H1 (cell line): ENCODE data around the gene KIF26B. TPM values are rescaled to one million over a fixed set of nuclear protein-coding genes. Genes with fewer than 3 reads are reported as not detected.

Experiments used
- CTCF ChIA-PET: fragments of 300-600 bp; sonication (Branson Sonifier 250); formaldehyde crosslinking; loops from one replicate; lab custom pipeline; 2021; ENCODE audit not compliant: partially characterized antibody; lab: Charles Lee
- POLR2A ChIA-PET: fragments of 300-600 bp; sonication (Branson Sonifier 250); formaldehyde crosslinking; loops from one replicate; lab custom pipeline; 2021; ENCODE audit warnings: inconsistent platforms; ENCODE audit not compliant: partially characterized antibody; lab: Charles Lee
- DNase-seq, 2 experiments: peaks; one replicate each; pipeline versions ENCODE4 v3.0.0 to v3.0.0-alpha.2; 2010 to 2022; ENCODE audit warnings: low spot score in 2 of 2, low read depth in 1 of 2, mixed read lengths in 1 of 2
- FAIRE-seq: peaks from 2 replicates; lab custom pipeline; 2011; peaks lifted over from hg19 to GRCh38; lab: Jason Lieb, UNC
- H2AFZ ChIP-seq: 2 replicates; pipeline ENCODE4 v1.8.1; 2012; ENCODE audit warnings: low read length, inconsistent platforms
- H2AK5ac ChIP-seq: 2 replicates; pipeline ENCODE4 v1.6.1; 2013; ENCODE audit warnings: low read depth, low read length
- H2BK120ac ChIP-seq: replicated peaks from 2 replicates; pipeline ENCODE3; 2013; ENCODE audit warnings: low read depth, low read length, inconsistent platforms
- H2BK12ac ChIP-seq: 2 replicates; pipeline ENCODE4 v1.6.1; 2013; ENCODE audit warnings: low read depth, low read length
- H2BK15ac ChIP-seq: 2 replicates; pipeline ENCODE4 v1.6.1; 2013; ENCODE audit warnings: low read length
- H2BK20ac ChIP-seq: 2 replicates; pipeline ENCODE4 v1.6.1; 2013; ENCODE audit warnings: low read length
- H2BK5ac ChIP-seq: 2 replicates; pipeline ENCODE4 v1.6.1; 2013; ENCODE audit warnings: low read depth, low read length
- H3K14ac ChIP-seq: 2 replicates; pipeline ENCODE4 v1.6.1; 2013; ENCODE audit warnings: inconsistent platforms; ENCODE audit not compliant: insufficient read length
- H3K18ac ChIP-seq: 2 replicates; pipeline ENCODE4 v1.6.1; 2013; ENCODE audit warnings: low read length; ENCODE audit errors: extremely low read depth
- H3K23ac ChIP-seq: 2 replicates; pipeline ENCODE4 v1.6.1; 2013; ENCODE audit warnings: inconsistent platforms; ENCODE audit not compliant: insufficient read length
- H3K23me2 ChIP-seq: 2 replicates; pipeline ENCODE4 v1.6.1; 2013; ENCODE audit warnings: low read depth, low read length
- H3K27ac ChIP-seq: 2 replicates; pipeline ENCODE4 v1.6.1; 2011; ENCODE audit warnings: low read depth, low read length, inconsistent platforms
- H3K27me3 ChIP-seq, 4 experiments: replicated peaks in 1 of 4; 1 replicate in 1 of 4; 2 replicates in 3 of 4; pipeline versions ENCODE4 v1.6.1 to v1.8.1; 2011 to 2013; ENCODE audit warnings: low read length in 3 of 4, mild to moderate bottlenecking in 3 of 4, inconsistent platforms in 2 of 4, mixed read lengths in 2 of 4, moderate library complexity in 1 of 4; ENCODE audit not compliant: control insufficient read depth in 3 of 4, insufficient read depth in 3 of 4; ENCODE audit errors: extremely low read depth in 1 of 4
- H3K36me3 ChIP-seq, 4 experiments: 2 replicates each; pipeline versions ENCODE4 v1.6.1 to v1.8.1; 2011 to 2013; ENCODE audit warnings: mild to moderate bottlenecking in 4 of 4, low read length in 3 of 4, moderate library complexity in 2 of 4, control low read depth in 1 of 4, inconsistent platforms in 1 of 4; ENCODE audit not compliant: insufficient read depth in 4 of 4, control insufficient read depth in 2 of 4
- H3K4ac ChIP-seq: replicated peaks from 2 replicates; pipeline ENCODE3; 2013; ENCODE audit warnings: low read length, low read depth, mixed read lengths, inconsistent platforms; ENCODE audit not compliant: insufficient read length
- H3K4me1 ChIP-seq, 4 experiments: replicated peaks in 1 of 4; 1 replicate in 1 of 4; 2 replicates in 3 of 4; pipeline versions ENCODE4 v1.6.1 to v1.8.1; 2011 to 2013; ENCODE audit warnings: low read length in 3 of 4, inconsistent platforms in 2 of 4, mixed read lengths in 1 of 4; ENCODE audit not compliant: insufficient read depth in 4 of 4, control insufficient read depth in 3 of 4
- H3K4me2 ChIP-seq, 2 experiments: 2 replicates each; pipeline versions ENCODE4 v1.6.1 to v1.8.1; 2011 to 2013; ENCODE audit warnings: low read depth in 2 of 2, low read length in 2 of 2, control low read depth in 1 of 2, inconsistent platforms in 1 of 2, mild to moderate bottlenecking in 1 of 2; ENCODE audit not compliant: insufficient read depth in 1 of 2
- H3K4me3 ChIP-seq, 4 experiments: fragments of 200-600, 300-600 bp in 1 of 4; sonication (generic), shearing (Covaris generic), sonication (Bioruptor Twin) in 1 of 4; 2 replicates each; pipeline versions ENCODE4 v1.5.1 to v1.8.1; 2011 to 2016; ENCODE audit warnings: low read length in 4 of 4, low read depth in 3 of 4, control low read depth in 2 of 4, inconsistent platforms in 2 of 4, mild to moderate bottlenecking in 2 of 4, mixed read lengths in 1 of 4, moderate library complexity in 1 of 4; ENCODE audit not compliant: insufficient read depth in 2 of 4; ENCODE audit errors: extremely low read depth in 1 of 4
- H3K56ac ChIP-seq: replicated peaks from 2 replicates; pipeline ENCODE3; 2013; ENCODE audit warnings: low read depth, mild to moderate bottlenecking, mixed read lengths, low read length, inconsistent platforms; ENCODE audit not compliant: insufficient read length
- H3K79me1 ChIP-seq: 2 replicates; pipeline ENCODE4 v1.6.1; 2013; ENCODE audit warnings: low read depth, low read length, control low read depth
- H3K79me2 ChIP-seq, 2 experiments: 2 replicates each; pipeline versions ENCODE4 v1.6.1 to v1.8.1; 2012 to 2013; ENCODE audit warnings: low read length in 2 of 2, mild to moderate bottlenecking in 2 of 2, inconsistent platforms in 1 of 2; ENCODE audit not compliant: insufficient read depth in 2 of 2, control insufficient read depth in 1 of 2
- H3K9ac ChIP-seq, 4 experiments: replicated peaks in 1 of 4; 1 replicate in 1 of 4; 2 replicates in 3 of 4; pipeline versions ENCODE4 v1.6.1 to v1.8.1; 2011 to 2013; ENCODE audit warnings: low read depth in 3 of 4, low read length in 3 of 4, control low read depth in 2 of 4, mild to moderate bottlenecking in 2 of 4, moderate library complexity in 2 of 4, inconsistent platforms in 1 of 4; ENCODE audit errors: extremely low read depth in 1 of 4
- H3K9me3 ChIP-seq, 2 experiments: 2 replicates each; pipeline versions ENCODE4 v1.6.1 to v1.8.1; 2012 to 2013; ENCODE audit warnings: mild to moderate bottlenecking in 2 of 2, moderate library complexity in 2 of 2, control low read depth in 1 of 2, inconsistent platforms in 1 of 2, low read depth in 1 of 2, low read length in 1 of 2, mixed read lengths in 1 of 2; ENCODE audit not compliant: insufficient read depth in 2 of 2
- H4K20me1 ChIP-seq, 2 experiments: replicated peaks in 1 of 2; 2 replicates each; pipeline versions ENCODE3 to v1.8.1; 2011 to 2013; ENCODE audit warnings: inconsistent platforms in 2 of 2, low read length in 2 of 2, mild to moderate bottlenecking in 1 of 2; ENCODE audit not compliant: insufficient read depth in 2 of 2, control insufficient read depth in 1 of 2
- H4K5ac ChIP-seq: 2 replicates; pipeline ENCODE4 v1.6.1; 2013; ENCODE audit warnings: low read length, low read depth, mixed read lengths, inconsistent platforms; ENCODE audit not compliant: insufficient read length
- H4K8ac ChIP-seq: 2 replicates; pipeline ENCODE4 v1.8.0; 2013; ENCODE audit warnings: mild to moderate bottlenecking, moderate library complexity, low read length, inconsistent platforms; ENCODE audit not compliant: insufficient read depth; ENCODE audit errors: extremely low read depth
- H4K91ac ChIP-seq: replicated peaks from 2 replicates; pipeline ENCODE3; 2013; ENCODE audit warnings: low read length, mixed read lengths, inconsistent platforms; ENCODE audit not compliant: insufficient read length
- CHD2 ChIP-seq: IDR thresholded peaks from 2 replicates; pipeline ENCODE4 v1.6.1; 2012; ENCODE audit warnings: low read length, improper control_type of control experiment
- CTBP2 ChIP-seq: IDR thresholded peaks from 2 replicates; pipeline ENCODE4 v1.7.0; 2011; ENCODE audit warnings: borderline replicate concordance, mild to moderate bottlenecking, moderate library complexity, mixed read lengths, low read length; ENCODE audit not compliant: insufficient read depth, insufficient read length
- CTCF ChIP-seq, 3 experiments: IDR thresholded peaks; 1 replicate in 2 of 3; 2 replicates in 1 of 3; pipeline versions ENCODE4 v1.5.1 to v1.6.1; 2011; ENCODE audit warnings: low read length in 3 of 3, mild to moderate bottlenecking in 3 of 3, inconsistent platforms in 2 of 3, low read depth in 1 of 3, moderate library complexity in 1 of 3; ENCODE audit not compliant: insufficient read depth in 1 of 3; ENCODE audit errors: control extremely low read depth in 1 of 3
- EZH2 ChIP-seq: fragments of 200-600 bp; sonication (generic); IDR thresholded peaks from 2 replicates; pipeline ENCODE4 v1.7.1; 2012; ENCODE audit warnings: low read depth, mild to moderate bottlenecking, moderate library complexity, low read length, inconsistent platforms; ENCODE audit not compliant: severe bottlenecking
- KDM1A ChIP-seq: fragments of 200-600, 300-600 bp; sonication (generic); IDR thresholded peaks from 2 replicates; pipeline ENCODE4 v1.7.1; 2016; ENCODE audit warnings: mild to moderate bottlenecking, low read length, borderline replicate concordance
- POLR2A ChIP-seq, 2 experiments: IDR thresholded peaks; 1 replicate in 1 of 2; 2 replicates in 1 of 2; pipeline ENCODE4 v1.6.1; 2011; ENCODE audit warnings: low read depth in 2 of 2, low read length in 2 of 2, mild to moderate bottlenecking in 2 of 2; ENCODE audit errors: control extremely low read depth in 1 of 2
- RNF2 ChIP-seq: fragments of 200-900, 300-1000 bp; sonication (generic); IDR thresholded peaks from 2 replicates; pipeline ENCODE4 v1.7.1; 2016; ENCODE audit warnings: borderline replicate concordance, low read depth, mild to moderate bottlenecking, antibody characterized with exemption, low read length; ENCODE audit not compliant: poor library complexity, severe bottlenecking; ENCODE audit errors: missing control alignments
- WGBS, 2 experiments: shearing (Covaris generic) in 1 of 2; methylation state at CpG; one replicate each; pipeline versions ENCODE4 v1.1.6 to v1.1.7; 2013 to 2015; ENCODE audit warnings: low lambda C conversion rate in 2 of 2, mixed read lengths in 2 of 2, inconsistent platforms in 1 of 2, low coverage in 1 of 2, missing lambda C conversion rate in 1 of 2; ENCODE audit not compliant: insufficient replicate concordance in 2 of 2, insufficient coverage in 1 of 2, insufficient read length in 1 of 2; ENCODE audit errors: extremely low coverage in 1 of 2, missing lambda C conversion rate in 1 of 2; 5-methylcytosine and 5-hydroxymethylcytosine counted together
- polyA plus RNA-seq, 7 experiments: library from polyadenylated mRNA; depleted of rRNA in 3 of 7; stranded (reverse) in 5 of 7; unstranded in 2 of 7; fragments of >200 nt in 5 of 7; fragments of 200-250 nt in 2 of 7; gene quantifications; 1 replicate in 5 of 7; 2 replicates in 1 of 7; 4 replicates in 1 of 7; pipeline versions ENCODE4 v1.2.1 to v1.2.3, GENCODE V29; 2011 to 2013; ENCODE audit warnings: missing spikeins in 2 of 7, mixed read lengths in 2 of 7
- total RNA-seq: library from RNA; stranded (reverse); fragmentation: NEBNext Ultra II Directional; extraction: Animal tissue kit (Norgen Biotek cat#: 25700); gene quantifications from 2 replicates; pipeline ENCODE4 v1.2.1, GENCODE V29; 2021

The KIF26B gene
- total and polyA plus RNA-seq, 2 of the 8 experiments (the other 6 are each of a cell fraction or from before 2014, with no cell fraction given): 0.06 to 0.28 TPM

GRCh38 chr1:245366886-245367285, 212.1 kb downstream of the KIF26B start:
- no peak overlapping the region for H3K4me2 ChIP-seq
- no peaks in the 10 kb centered on the region for H4K20me1 ChIP-seq
- ChIA-PET CTCF (no interaction called here), POLR2A (no interaction called here)
- no peaks in the 10 kb centered on the region for H3K23me2 ChIP-seq
- H3K56ac ChIP-seq: no peak overlapping the region
- FAIRE-seq (no peak), DNase-seq (no peak)
- H2AK5ac ChIP-seq: no peak overlapping the region
- H3K27me3 ChIP-seq: 0 out of 7 replicates have a peak, but pooled peaks cover 0 to 2% (median 0%) of the 10 kb centered on the region in 4 experiments
- H2BK20ac ChIP-seq: no peak overlapping the region
- no peaks in the 10 kb centered on the region for H3K4me1 ChIP-seq
- no peak overlapping the region for H3K4me3 ChIP-seq
- no peak overlapping the region for H2BK5ac ChIP-seq
- H4K5ac ChIP-seq: no peak overlapping the region
- H3K9ac ChIP-seq: no peak overlapping the region
- H2AFZ ChIP-seq: no peak overlapping the region
- no peak overlapping the region; the same call in 1 of the 2 replicates for H4K8ac ChIP-seq
- H2BK15ac ChIP-seq: no peak overlapping the region
- H3K4ac ChIP-seq: no peak overlapping the region
- WGBS, 2 experiments: 96% methylated on average over 18 of the region's 19 CpGs; no CpG with 5 or more reads in 1 of the 2 experiments
- H3K9me3 ChIP-seq: peaks cover under 1 to 1% of the 10 kb centered on the region in 2 experiments; a peak in 1 of 4 replicates
- no peak overlapping the region for H2BK120ac ChIP-seq
- no peak overlapping the region for H3K18ac ChIP-seq
- no peak overlapping the region for H3K23ac ChIP-seq
- no peak overlapping the region for H3K14ac ChIP-seq
- no peaks in the 10 kb centered on the region for H3K79me2 ChIP-seq
- H3K36me3 ChIP-seq: no peaks in the 10 kb centered on the region
- no peak overlapping the region for H4K91ac ChIP-seq
- no peak overlapping the region for H2BK12ac ChIP-seq
- no peaks in the 10 kb centered on the region for H3K79me1 ChIP-seq
- H3K27ac ChIP-seq: no peak overlapping the region
- TF ChIP-seq CHD2 (no peak), EZH2 (no peak), RNF2 (no peak), POLR2A (IDR thresholded peaks at IDR 0.05; ENCODE audit: control extremely low read depth in 1 of 2, low read depth in 2 of 2, low read length in 2 of 2) (no peak), CTBP2 (no peak), CTCF (IDR thresholded peaks at IDR 0.05; ENCODE audit: control extremely low read depth in 1 of 3, insufficient read depth in 1 of 3, low read depth in 1 of 3, low read length in 3 of 3) (no peak), KDM1A (no peak)
